Gastrocnemius medialis (tissue), 4 donors: ENCODE data around the gene ZNF79. TPM values are rescaled to one million over a fixed set of nuclear protein-coding genes. Genes with fewer than 3 reads are reported as not detected.

Source experiments
- ATAC-seq, 2 donors: fragments of 150-250 bp; one replicate each; pipeline ENCODE4 v1.9.1; 2016
- DNase-seq, 2 donors: peaks; one replicate each; pipeline ENCODE4 v3.0.0-alpha.2; 2019
- H3K27ac ChIP-seq, 4 donors: fragments of 200-600 bp; sonication (generic); 1 replicate in 1 of 4; 2 replicates in 3 of 4; pipeline ENCODE4 v1.5.1; 2016 to 2018; ENCODE audit warnings: mild to moderate bottlenecking in 2 of 4, moderate library complexity in 1 of 4
- H3K27me3 ChIP-seq, 3 donors: fragments of 200-600 bp; sonication (generic) in 2 of 3; 1 replicate in 1 of 3; 2 replicates in 2 of 3; pipeline versions ENCODE4 v1.5.1 to v1.6.0; 2016 to 2019; ENCODE audit warnings: mild to moderate bottlenecking in 1 of 3, moderate library complexity in 1 of 3
- H3K36me3 ChIP-seq, 2 donors: fragments of 200-600 bp; sonication (generic) in 1 of 2; one replicate each; pipeline ENCODE4 v1.5.1; 2017 to 2018
- H3K4me1 ChIP-seq, 2 donors: fragments of 200-600 bp; sonication (generic) in 1 of 2; one replicate each; pipeline ENCODE4 v1.5.1; 2016 to 2017; ENCODE audit warnings: mild to moderate bottlenecking in 2 of 2
- H3K4me3 ChIP-seq, 4 donors: fragments of 200-600 bp; sonication (generic) in 3 of 4; 1 replicate in 1 of 4; 2 replicates in 3 of 4; pipeline ENCODE4 v1.5.1; 2016 to 2019; ENCODE audit warnings: mild to moderate bottlenecking in 2 of 4
- H3K9me3 ChIP-seq, 3 donors: fragments of 200-600 bp; sonication (generic) in 2 of 3; 1 replicate in 1 of 3; 2 replicates in 2 of 3; pipeline ENCODE4 v1.5.1; 2016 to 2019
- CTCF ChIP-seq, 5 experiments: fragments of 450-650 bp in 3 of 5; fragments of 200-600 bp in 2 of 5; sonication (generic) in 2 of 5; IDR thresholded peaks in 4 of 5; conservative IDR thresholded peaks in 1 of 5; 1 replicate in 4 of 5; 2 replicates in 1 of 5; pipeline ENCODE4 v1.5.1; 2016 to 2019; ENCODE audit warnings: antibody characterized with exemption in 5 of 5, mild to moderate bottlenecking in 3 of 5, moderate library complexity in 3 of 5
- POLR2A ChIP-seq, 2 donors: fragments of 450-650 bp; IDR thresholded peaks; one replicate each; pipeline ENCODE4 v1.6.1; 2017; ENCODE audit warnings: antibody characterized with exemption in 2 of 2, mild to moderate bottlenecking in 2 of 2, moderate library complexity in 2 of 2
- in situ Hi-C, 4 donors: fragments of 200-750 bp; cut with MboI; loops; one replicate each; pipeline versions ENCODE4 v1.15.0 to v1.8.0; 2017; ENCODE audit warnings: low sequenced_read_pairs in 4 of 4
- intact Hi-C: fragments of 100-400 bp; cut with DNase I; formaldehyde crosslinking; loops from one replicate; pipeline ENCODE4 v1.15.1; 2023; ENCODE audit warnings: low total_unique reads
- total RNA-seq, 4 donors: library from RNA; depleted of rRNA; stranded (reverse); fragments of >200 nt; gene quantifications; one replicate each; pipeline versions ENCODE4 v1.1.0 to v1.2.3, GENCODE V29; 2016

The ZNF79 gene
- total RNA-seq, 4 donors from 2014 or later, result 3.9 to 9.3 (median 6.4) TPM

- TF ChIP-seq POLR2A (IDR thresholded peaks at IDR 0.05), result no peak
- no peak for TF ChIP-seq CTCF (IDR thresholded peaks at IDR 0.05 in 4 of 5, conservative IDR thresholded peaks at IDR 0.05 in 1 of 5)
- Histone ChIP-seq H3K9me3 (no peaks in the 10 kb centered on the region), H3K4me1 (no peaks in the 10 kb centered on the region), H3K36me3 (peaks cover 0 to 89% of the 10 kb centered on the region in 2 donors), H3K27me3 (no peaks in the 10 kb centered on the region), H3K4me3 (no peak overlapping the region), H3K27ac (no peak overlapping the region)
- ATAC-seq (no peak), DNase-seq (no peak)
- intact Hi-C loops, result no loop called here
- in situ Hi-C loops, result loop anchor here in 1 of 4 donors (10.0 kb wide), 1 partner anchor 235 kb away; no protein-coding TSS in a partner anchor
Measured at GRCh38 chr9:127489471-127490115, 65.4 kb downstream of the ZNF79 start.

- Histone ChIP-seq H3K9me3 (no peaks in the 10 kb centered on the region), H3K4me3 (no peak overlapping the region), H3K36me3 (peaks cover 0 to 88% of the 10 kb centered on the region in 2 donors), H3K27ac (no peak overlapping the region), H3K4me1 (no peaks in the 10 kb centered on the region), H3K27me3 (no peaks in the 10 kb centered on the region)
- TF ChIP-seq CTCF (IDR thresholded peaks at IDR 0.05 in 4 of 5, conservative IDR thresholded peaks at IDR 0.05 in 1 of 5), result no peak
- TF ChIP-seq POLR2A (IDR thresholded peaks at IDR 0.05), result no peak
- no peak for DNase-seq
- in situ Hi-C loops, result loop anchor here in 1 of 4 donors (10.0 kb wide), 1 partner anchor 234 kb away; no protein-coding TSS in a partner anchor
- ATAC-seq, result no peak
- intact Hi-C loops, result no loop called here
Measured at GRCh38 chr9:127490535-127491230, 66.5 kb downstream of the ZNF79 start.

GRCh38 chr9:127491516-127491915 lies 67.3 kb downstream of the ZNF79 start:
- intact Hi-C loops, result no loop called here
- Histone ChIP-seq H3K9me3 (no peaks in the 10 kb centered on the region), H3K27me3 (no peaks in the 10 kb centered on the region), H3K36me3 (peaks cover 0 to 88% of the 10 kb centered on the region in 2 donors), H3K4me1 (no peaks in the 10 kb centered on the region), H3K27ac (no peak overlapping the region), H3K4me3 (no peak overlapping the region)
- no peak for DNase-seq
- in situ Hi-C loops, result loop anchor here in 1 of 4 donors (10.0 kb wide), 1 partner anchor 233 kb away; no protein-coding TSS in a partner anchor
- no peak for TF ChIP-seq CTCF (IDR thresholded peaks at IDR 0.05 in 4 of 5, conservative IDR thresholded peaks at IDR 0.05 in 1 of 5)
- TF ChIP-seq POLR2A (IDR thresholded peaks at IDR 0.05), result no peak
- no peak for ATAC-seq

GRCh38 chr9:127492616-127493015 lies 68.4 kb downstream of the ZNF79 start:
- no peaks in the 10 kb centered on the region for H3K9me3 ChIP-seq
- peaks cover 0 to 93% of the 10 kb centered on the region in 2 donors for H3K36me3 ChIP-seq
- no peaks in the 10 kb centered on the region for H3K4me1 ChIP-seq
- intact Hi-C loops (no loop called here), in situ Hi-C loops (loop anchor here in 1 of 4 donors (10.0 kb wide), 1 partner anchor 232 kb away; no protein-coding TSS in a partner anchor)
- DNase-seq, result no peak
- H3K27ac ChIP-seq, result no peak overlapping the region
- TF ChIP-seq CTCF (IDR thresholded peaks at IDR 0.05 in 4 of 5, conservative IDR thresholded peaks at IDR 0.05 in 1 of 5), result no peak
- no peak for TF ChIP-seq POLR2A (IDR thresholded peaks at IDR 0.05)
- no peaks in the 10 kb centered on the region for H3K27me3 ChIP-seq
- ATAC-seq, result no peak
- H3K4me3 ChIP-seq, result no peak overlapping the region
